OCI-LY3 (cell line): Measurements from ENCODE around the gene THRAP3.
"Not testable (repeated sequence)": the region's sequence is repeated elsewhere in the genome, so short reads cannot be mapped to it uniquely, and the experiment has no call there.

ENCODE experiments used
- EZH2phosphoT487 ChIP-seq: fragments of 200-600 bp; shearing (Covaris generic); IDR thresholded peaks from 2 replicates; pipeline ENCODE4 v1.6.1; 2018; ENCODE audit warnings: antibody characterized with exemption, mixed run types, low read depth
- TF ChIP-seq, protein P1 (sequence below): fragments of 200-600, 300-600 bp; sonication (generic); IDR thresholded peaks from 2 replicates; pipeline ENCODE4 v1.5.1; 2014; ENCODE audit warnings: antibody characterized with exemption, low read length, low read depth

DNA sequence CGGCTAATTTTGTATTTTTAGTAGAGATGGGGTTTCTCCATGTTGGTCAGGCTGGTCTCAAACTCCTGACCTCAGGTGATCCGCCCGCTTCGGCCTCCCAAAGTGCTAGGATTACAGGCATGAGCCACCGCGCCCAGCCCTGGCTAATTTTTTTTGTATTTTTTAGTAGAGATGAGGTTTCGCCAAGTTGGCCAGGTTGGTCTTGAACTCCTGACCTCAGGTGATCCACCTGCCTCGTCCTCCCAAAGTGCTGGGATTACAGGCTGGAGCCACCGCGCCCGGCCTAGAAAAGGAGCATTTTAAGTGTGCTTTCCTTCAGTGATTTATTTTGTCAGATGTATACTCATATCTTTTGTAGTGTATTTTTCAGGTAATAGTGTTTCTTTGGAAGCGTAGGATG, 6.0 kb downstream of the THRAP3 start:
- TF ChIP-seq, protein P1, sequence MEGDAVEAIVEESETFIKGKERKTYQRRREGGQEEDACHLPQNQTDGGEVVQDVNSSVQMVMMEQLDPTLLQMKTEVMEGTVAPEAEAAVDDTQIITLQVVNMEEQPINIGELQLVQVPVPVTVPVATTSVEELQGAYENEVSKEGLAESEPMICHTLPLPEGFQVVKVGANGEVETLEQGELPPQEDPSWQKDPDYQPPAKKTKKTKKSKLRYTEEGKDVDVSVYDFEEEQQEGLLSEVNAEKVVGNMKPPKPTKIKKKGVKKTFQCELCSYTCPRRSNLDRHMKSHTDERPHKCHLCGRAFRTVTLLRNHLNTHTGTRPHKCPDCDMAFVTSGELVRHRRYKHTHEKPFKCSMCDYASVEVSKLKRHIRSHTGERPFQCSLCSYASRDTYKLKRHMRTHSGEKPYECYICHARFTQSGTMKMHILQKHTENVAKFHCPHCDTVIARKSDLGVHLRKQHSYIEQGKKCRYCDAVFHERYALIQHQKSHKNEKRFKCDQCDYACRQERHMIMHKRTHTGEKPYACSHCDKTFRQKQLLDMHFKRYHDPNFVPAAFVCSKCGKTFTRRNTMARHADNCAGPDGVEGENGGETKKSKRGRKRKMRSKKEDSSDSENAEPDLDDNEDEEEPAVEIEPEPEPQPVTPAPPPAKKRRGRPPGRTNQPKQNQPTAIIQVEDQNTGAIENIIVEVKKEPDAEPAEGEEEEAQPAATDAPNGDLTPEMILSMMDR: not testable (repeated sequence)
- TF ChIP-seq EZH2phosphoT487: not testable (repeated sequence)
